HCT116 (cell line): ENCODE results near the gene GSTA2.

Experiments used
- ATF3 ChIP-seq: IDR thresholded peaks from 2 replicates; pipeline ENCODE4 v1.6.1; 2012
- CTCF ChIP-seq, 3 experiments: fragments of 200-600 bp in 1 of 3; sonication (generic) in 1 of 3; IDR thresholded peaks in 2 of 3; conservative IDR thresholded peaks in 1 of 3; 2 replicates each; pipeline ENCODE4 v1.5.1; 2012 to 2017; ENCODE audit warnings: low read depth in 2 of 3, low read length in 2 of 3, antibody characterized with exemption in 1 of 3, borderline replicate concordance in 1 of 3, control low read depth in 1 of 3, mild to moderate bottlenecking in 1 of 3, mixed read lengths in 1 of 3, mixed run types in 1 of 3, moderate library complexity in 1 of 3; ENCODE audit not compliant: insufficient read depth in 1 of 3
- EZH2 ChIP-seq: fragments of 200-600 bp; sonication (generic); IDR thresholded peaks from 2 replicates; pipeline ENCODE4 v1.6.1; 2017; ENCODE audit warnings: antibody characterized with exemption, mixed run types
- EZH2phosphoT487 ChIP-seq: fragments of 200-600 bp; IDR thresholded peaks from 2 replicates; pipeline ENCODE4 v1.6.1; 2018; ENCODE audit warnings: antibody characterized with exemption, borderline replicate concordance
- JUND ChIP-seq: IDR thresholded peaks from 2 replicates; pipeline ENCODE4 v1.6.1; 2012
- POLR2A ChIP-seq: IDR thresholded peaks from 2 replicates; pipeline ENCODE4 v1.7.0; 2011; ENCODE audit warnings: borderline replicate concordance; ENCODE audit not compliant: insufficient read depth, insufficient read length; ENCODE audit errors: extremely low read depth
- POLR2AphosphoS5 ChIP-seq: IDR thresholded peaks from 2 replicates; pipeline ENCODE4 v1.6.1; 2011; ENCODE audit warnings: mild to moderate bottlenecking, low read depth, low read length, moderate library complexity
- REST ChIP-seq: IDR thresholded peaks from 2 replicates; pipeline ENCODE4 v1.6.1; 2012; ENCODE audit warnings: low read depth
- SIN3A ChIP-seq: IDR thresholded peaks from 2 replicates; pipeline ENCODE4 v1.6.1; 2012; ENCODE audit warnings: low read depth
- SP1 ChIP-seq: IDR thresholded peaks from 2 replicates; pipeline ENCODE4 v1.6.1; 2012; ENCODE audit warnings: low read depth
- ZNF274 ChIP-seq: fragments of 200-500 bp; sonication (Bioruptor generic); IDR thresholded peaks from 2 replicates; pipeline ENCODE4 v1.6.1; 2014; ENCODE audit warnings: mild to moderate bottlenecking, low read depth, low read length, inconsistent platforms

GRCh38 chr6:52729576-52729975, 33.7 kb downstream of the GSTA2 start:
- no peak for TF ChIP-seq POLR2AphosphoS5
- TF ChIP-seq CTCF (IDR thresholded peaks at IDR 0.05 in 2 of 3, conservative IDR thresholded peaks at IDR 0.05 in 1 of 3; ENCODE audit: borderline replicate concordance in 1 of 3, insufficient read depth in 1 of 3, low read depth in 2 of 3, low read length in 2 of 3): no peak
- TF ChIP-seq REST: no peak
- TF ChIP-seq SP1: no peak
- no peak for TF ChIP-seq ATF3
- no peak for TF ChIP-seq POLR2A
- no peak for TF ChIP-seq JUND
- TF ChIP-seq EZH2: no peak
- no peak for TF ChIP-seq EZH2phosphoT487
- TF ChIP-seq SIN3A: no peak
- no peak for TF ChIP-seq ZNF274
